GM23338 (cell line): ENCODE measurements around the gene CABLES2. TPM values are rescaled to one million over a fixed set of nuclear protein-coding genes. Genes with fewer than 3 reads are reported as not detected.

Experiments used
- ATAC-seq: fragments of 200-7000 bp; cut with Tn5 transposase; 3 replicates; pipeline ENCODE4 v1.9.1; 2020
- DNase-seq: peaks from one replicate; pipeline ENCODE4 v3.0.0-alpha.2; 2015; ENCODE audit warnings: low spot score
- H2AFZ ChIP-seq: fragments of 200-600 bp; sonication (generic); 2 replicates; pipeline ENCODE4 v1.8.0; 2016; ENCODE audit warnings: antibody characterized with exemption, mild to moderate bottlenecking, moderate library complexity
- H3F3A ChIP-seq: fragments of 200-600 bp; sonication (generic); replicated peaks from 2 replicates; pipeline ENCODE4 v1.8.0; 2017; ENCODE audit warnings: antibody characterized with exemption, mixed run types, low read depth
- H3K27ac ChIP-seq: fragments of 200-600 bp; sonication (generic); 2 replicates; pipeline ENCODE4 v1.6.1; 2016; ENCODE audit warnings: low read depth
- H3K27me3 ChIP-seq: fragments of 200-600 bp; sonication (generic); 2 replicates; pipeline ENCODE4 v1.8.0; 2016; ENCODE audit warnings: mild to moderate bottlenecking, mixed run types, moderate library complexity; ENCODE audit not compliant: insufficient read depth
- H3K36me3 ChIP-seq: fragments of 200-600 bp; sonication (generic); 2 replicates; pipeline ENCODE4 v1.8.0; 2016; ENCODE audit warnings: mild to moderate bottlenecking; ENCODE audit not compliant: insufficient read depth
- H3K4me1 ChIP-seq: fragments of 200-600 bp; sonication (generic); 2 replicates; pipeline ENCODE4 v1.8.0; 2016; ENCODE audit warnings: mild to moderate bottlenecking, moderate library complexity; ENCODE audit not compliant: insufficient read depth
- H3K4me2 ChIP-seq: fragments of 200-600 bp; sonication (generic); 2 replicates; pipeline ENCODE4 v1.7.1; 2017; ENCODE audit warnings: mixed run types
- H3K4me3 ChIP-seq: fragments of 200-600 bp; sonication (generic); 2 replicates; pipeline ENCODE4 v1.6.1; 2016; ENCODE audit warnings: mixed run types
- H3K79me2 ChIP-seq: fragments of 200-600 bp; sonication (generic); replicated peaks from 2 replicates; pipeline ENCODE4 v1.8.0; 2017; ENCODE audit warnings: mild to moderate bottlenecking; ENCODE audit not compliant: insufficient read depth
- H3K9me2 ChIP-seq: fragments of 200-600 bp; sonication (generic); 2 replicates; pipeline ENCODE4 v1.8.0; 2017; ENCODE audit not compliant: insufficient read depth
- H4K20me1 ChIP-seq: fragments of 200-600 bp; sonication (generic); replicated peaks from 2 replicates; pipeline ENCODE4 v1.8.0; 2017; ENCODE audit warnings: mild to moderate bottlenecking; ENCODE audit not compliant: insufficient read depth
- H3K27ac Mint-ChIP-seq: 2 replicates; pipeline ENCODE4 v1.8.0; 2020; ENCODE audit warnings: inconsistent platforms, mild to moderate bottlenecking, moderate library complexity, mixed read lengths
- H3K27me3 Mint-ChIP-seq: 3 replicates; pipeline ENCODE4 v1.8.0; 2022; ENCODE audit warnings: low read depth, mild to moderate bottlenecking, moderate library complexity, mixed read lengths, inconsistent platforms; ENCODE audit not compliant: insufficient read depth, poor library complexity
- H3K36me3 Mint-ChIP-seq: 3 replicates; pipeline ENCODE4 v1.8.0; 2021; ENCODE audit warnings: low read depth, mild to moderate bottlenecking, inconsistent platforms, moderate library complexity, mixed read lengths
- H3K4me1 Mint-ChIP-seq: 3 replicates; pipeline ENCODE4 v1.8.0; 2020; ENCODE audit warnings: mild to moderate bottlenecking, inconsistent platforms, mixed read lengths
- H3K4me3 Mint-ChIP-seq: 3 replicates; pipeline ENCODE4 v1.8.0; 2021; ENCODE audit warnings: moderate library complexity, mild to moderate bottlenecking, inconsistent platforms, mixed read lengths
- H3K9me3 Mint-ChIP-seq: 3 replicates; pipeline ENCODE4 v1.8.0; 2020; ENCODE audit warnings: moderate library complexity, mild to moderate bottlenecking, inconsistent platforms, mixed read lengths
- CREB1 ChIP-seq: fragments of 250-450 bp; sonication (Bioruptor Pico); IDR thresholded peaks from 2 replicates; pipeline ENCODE4 v1.5.0; 2020; ENCODE audit warnings: low read depth, mild to moderate bottlenecking, moderate library complexity
- EZH2 ChIP-seq: fragments of 200-600 bp; sonication (generic); IDR thresholded peaks from one replicate; pipeline ENCODE4 v1.8.0; 2017; ENCODE audit warnings: antibody characterized with exemption, mild to moderate bottlenecking, low read depth; ENCODE audit not compliant: unreplicated experiment
- EZH2phosphoT487 ChIP-seq: fragments of 200-600 bp; sonication (generic); IDR thresholded peaks from one replicate; pipeline ENCODE4 v1.8.1; 2018; ENCODE audit warnings: antibody characterized with exemption; ENCODE audit not compliant: unreplicated experiment
- JUNB ChIP-seq: IDR thresholded peaks from one replicate; pipeline ENCODE4 v1.6.1; 2016; ENCODE audit warnings: antibody characterized with exemption; ENCODE audit not compliant: unreplicated experiment
- NANOG ChIP-seq: IDR thresholded peaks from 2 replicates; pipeline ENCODE4 v1.6.1; 2016; ENCODE audit warnings: antibody characterized with exemption, borderline replicate concordance
- STAT1 ChIP-seq: IDR thresholded peaks from one replicate; pipeline ENCODE4 v1.6.1; 2016; ENCODE audit warnings: antibody characterized with exemption; ENCODE audit not compliant: unreplicated experiment
- ZNF114 ChIP-seq: fragments of 250-450 bp; sonication (Bioruptor Pico); IDR thresholded peaks from 2 replicates; pipeline ENCODE4 v1.5.0; 2020; ENCODE audit warnings: mild to moderate bottlenecking, moderate library complexity
- ZNF331 ChIP-seq: fragments of 250-450 bp; sonication (Bioruptor Pico); IDR thresholded peaks from 2 replicates; pipeline ENCODE4 v1.5.0; 2020; ENCODE audit warnings: low read depth, mild to moderate bottlenecking, moderate library complexity
- polyA plus RNA-seq: library from polyadenylated mRNA; unstranded; fragments of >200 nt; fragmentation: Nextera tagmentation; extraction: Ambion mirVana; gene quantifications from 2 replicates; pipeline ENCODE4 v1.2.1, GENCODE V29; 2016
- total RNA-seq: library from RNA; depleted of rRNA; stranded (reverse); fragments of >200 nt; shearing (Covaris generic); gene quantifications from 2 replicates; pipeline ENCODE4 v1.2.3, GENCODE V29; 2014
- TF ChIP-seq, protein P1 (sequence below): IDR thresholded peaks from 2 replicates; pipeline ENCODE4 v1.6.1; 2016; ENCODE audit warnings: antibody characterized with exemption
- TF ChIP-seq, protein P2 (sequence below): fragments of 250-450 bp; sonication (Bioruptor Pico); IDR thresholded peaks from 2 replicates; pipeline ENCODE4 v1.5.0; 2020; ENCODE audit warnings: mild to moderate bottlenecking, moderate library complexity
- TF ChIP-seq, protein P3 (sequence below), 2 experiments: fragments of 200-600 bp in 1 of 2; sonication (generic) in 1 of 2; conservative IDR thresholded peaks; 2 replicates each; pipeline versions ENCODE4 v1.5.1 to v1.6.1; 2016 to 2017; ENCODE audit warnings: antibody characterized with exemption in 2 of 2, low read depth in 2 of 2, mild to moderate bottlenecking in 2 of 2, moderate library complexity in 1 of 2

Gene CABLES2
- total and polyA plus RNA-seq, 2 experiments from 2014 or later: 4.3 to 12.7 TPM

DNA sequence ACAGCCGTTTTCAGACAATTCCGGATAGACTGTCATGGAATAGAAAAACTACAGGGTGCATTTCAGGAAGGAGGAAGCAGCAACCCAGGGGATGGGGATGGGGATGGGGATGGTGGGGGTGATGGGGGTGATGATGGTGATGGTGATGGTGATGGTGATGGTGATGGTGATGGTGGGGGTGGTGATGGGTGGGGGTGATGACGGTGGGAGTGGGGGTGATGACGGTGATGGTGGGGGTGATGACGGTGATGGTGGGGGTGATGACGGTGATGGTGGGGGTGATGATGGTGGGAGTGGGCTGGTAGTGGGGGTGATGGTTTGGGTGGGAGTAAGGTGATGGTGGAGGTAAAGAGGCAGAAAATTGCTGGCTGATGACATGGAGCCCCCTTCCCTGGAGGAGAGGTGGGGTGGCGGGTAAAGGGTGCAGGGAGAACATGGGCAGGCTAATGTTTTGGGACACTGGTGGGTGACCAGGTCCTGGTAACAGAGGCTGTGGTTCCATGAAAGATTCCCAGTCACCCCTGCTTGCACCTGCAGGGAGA lies 57.5 kb downstream of the CABLES2 start (continued):
- TF ChIP-seq STAT1 (no peak), ZNF114 (no peak), CREB1 (CRISPR knock-in tag) (no peak), JUNB (no peak), EZH2 (no peak)
- TF ChIP-seq, protein P1, sequence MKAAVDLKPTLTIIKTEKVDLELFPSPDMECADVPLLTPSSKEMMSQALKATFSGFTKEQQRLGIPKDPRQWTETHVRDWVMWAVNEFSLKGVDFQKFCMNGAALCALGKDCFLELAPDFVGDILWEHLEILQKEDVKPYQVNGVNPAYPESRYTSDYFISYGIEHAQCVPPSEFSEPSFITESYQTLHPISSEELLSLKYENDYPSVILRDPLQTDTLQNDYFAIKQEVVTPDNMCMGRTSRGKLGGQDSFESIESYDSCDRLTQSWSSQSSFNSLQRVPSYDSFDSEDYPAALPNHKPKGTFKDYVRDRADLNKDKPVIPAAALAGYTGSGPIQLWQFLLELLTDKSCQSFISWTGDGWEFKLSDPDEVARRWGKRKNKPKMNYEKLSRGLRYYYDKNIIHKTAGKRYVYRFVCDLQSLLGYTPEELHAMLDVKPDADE: no peak
- TF ChIP-seq, protein P2, sequence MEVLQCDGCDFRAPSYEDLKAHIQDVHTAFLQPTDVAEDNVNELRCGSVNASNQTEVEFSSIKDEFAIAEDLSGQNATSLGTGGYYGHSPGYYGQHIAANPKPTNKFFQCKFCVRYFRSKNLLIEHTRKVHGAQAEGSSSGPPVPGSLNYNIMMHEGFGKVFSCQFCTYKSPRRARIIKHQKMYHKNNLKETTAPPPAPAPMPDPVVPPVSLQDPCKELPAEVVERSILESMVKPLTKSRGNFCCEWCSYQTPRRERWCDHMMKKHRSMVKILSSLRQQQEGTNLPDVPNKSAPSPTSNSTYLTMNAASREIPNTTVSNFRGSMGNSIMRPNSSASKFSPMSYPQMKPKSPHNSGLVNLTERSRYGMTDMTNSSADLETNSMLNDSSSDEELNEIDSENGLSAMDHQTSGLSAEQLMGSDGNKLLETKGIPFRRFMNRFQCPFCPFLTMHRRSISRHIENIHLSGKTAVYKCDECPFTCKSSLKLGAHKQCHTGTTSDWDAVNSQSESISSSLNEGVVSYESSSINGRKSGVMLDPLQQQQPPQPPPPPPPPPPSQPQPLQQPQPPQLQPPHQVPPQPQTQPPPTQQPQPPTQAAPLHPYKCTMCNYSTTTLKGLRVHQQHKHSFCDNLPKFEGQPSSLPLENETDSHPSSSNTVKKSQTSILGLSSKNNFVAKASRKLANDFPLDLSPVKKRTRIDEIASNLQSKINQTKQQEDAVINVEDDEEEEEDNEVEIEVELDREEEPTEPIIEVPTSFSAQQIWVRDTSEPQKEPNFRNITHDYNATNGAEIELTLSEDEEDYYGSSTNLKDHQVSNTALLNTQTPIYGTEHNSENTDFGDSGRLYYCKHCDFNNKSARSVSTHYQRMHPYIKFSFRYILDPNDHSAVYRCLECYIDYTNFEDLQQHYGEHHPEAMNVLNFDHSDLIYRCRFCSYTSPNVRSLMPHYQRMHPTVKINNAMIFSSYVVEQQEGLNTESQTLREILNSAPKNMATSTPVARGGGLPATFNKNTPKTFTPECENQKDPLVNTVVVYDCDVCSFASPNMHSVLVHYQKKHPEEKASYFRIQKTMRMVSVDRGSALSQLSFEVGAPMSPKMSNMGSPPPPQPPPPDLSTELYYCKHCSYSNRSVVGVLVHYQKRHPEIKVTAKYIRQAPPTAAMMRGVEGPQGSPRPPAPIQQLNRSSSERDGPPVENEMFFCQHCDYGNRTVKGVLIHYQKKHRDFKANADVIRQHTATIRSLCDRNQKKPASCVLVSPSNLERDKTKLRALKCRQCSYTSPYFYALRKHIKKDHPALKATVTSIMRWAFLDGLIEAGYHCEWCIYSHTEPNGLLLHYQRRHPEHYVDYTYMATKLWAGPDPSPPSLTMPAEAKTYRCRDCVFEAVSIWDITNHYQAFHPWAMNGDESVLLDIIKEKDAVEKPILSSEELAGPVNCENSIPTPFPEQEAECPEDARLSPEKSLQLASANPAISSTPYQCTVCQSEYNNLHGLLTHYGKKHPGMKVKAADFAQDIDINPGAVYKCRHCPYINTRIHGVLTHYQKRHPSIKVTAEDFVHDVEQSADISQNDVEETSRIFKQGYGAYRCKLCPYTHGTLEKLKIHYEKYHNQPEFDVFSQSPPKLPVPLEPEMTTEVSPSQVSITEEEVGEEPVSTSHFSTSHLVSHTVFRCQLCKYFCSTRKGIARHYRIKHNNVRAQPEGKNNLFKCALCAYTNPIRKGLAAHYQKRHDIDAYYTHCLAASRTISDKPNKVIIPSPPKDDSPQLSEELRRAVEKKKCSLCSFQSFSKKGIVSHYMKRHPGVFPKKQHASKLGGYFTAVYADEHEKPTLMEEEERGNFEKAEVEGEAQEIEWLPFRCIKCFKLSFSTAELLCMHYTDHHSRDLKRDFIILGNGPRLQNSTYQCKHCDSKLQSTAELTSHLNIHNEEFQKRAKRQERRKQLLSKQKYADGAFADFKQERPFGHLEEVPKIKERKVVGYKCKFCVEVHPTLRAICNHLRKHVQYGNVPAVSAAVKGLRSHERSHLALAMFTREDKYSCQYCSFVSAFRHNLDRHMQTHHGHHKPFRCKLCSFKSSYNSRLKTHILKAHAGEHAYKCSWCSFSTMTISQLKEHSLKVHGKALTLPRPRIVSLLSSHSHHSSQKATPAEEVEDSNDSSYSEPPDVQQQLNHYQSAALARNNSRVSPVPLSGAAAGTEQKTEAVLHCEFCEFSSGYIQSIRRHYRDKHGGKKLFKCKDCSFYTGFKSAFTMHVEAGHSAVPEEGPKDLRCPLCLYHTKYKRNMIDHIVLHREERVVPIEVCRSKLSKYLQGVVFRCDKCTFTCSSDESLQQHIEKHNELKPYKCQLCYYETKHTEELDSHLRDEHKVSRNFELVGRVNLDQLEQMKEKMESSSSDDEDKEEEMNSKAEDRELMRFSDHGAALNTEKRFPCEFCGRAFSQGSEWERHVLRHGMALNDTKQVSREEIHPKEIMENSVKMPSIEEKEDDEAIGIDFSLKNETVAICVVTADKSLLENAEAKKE (CRISPR knock-in tag): no peak

DNA sequence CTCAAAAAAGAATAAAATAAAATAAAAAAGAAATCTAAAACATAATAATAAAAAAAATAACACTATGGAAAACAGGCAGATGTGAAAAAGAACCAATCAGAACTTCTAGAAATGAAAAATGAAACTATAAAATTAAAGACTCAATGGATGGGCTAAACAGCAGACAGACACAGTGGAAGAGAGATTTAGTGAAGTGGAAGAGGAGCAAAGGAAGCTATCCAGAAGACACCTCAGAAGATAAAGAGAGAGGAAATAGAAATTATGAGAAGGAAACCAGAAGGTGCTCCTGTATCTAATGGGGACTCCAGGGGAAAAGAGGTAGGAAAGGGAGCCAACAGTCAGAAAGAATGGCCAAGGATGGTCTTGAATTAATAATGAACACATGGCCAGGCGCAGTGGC lies 58.5 kb downstream of the CABLES2 start:
- ATAC-seq (no peak), DNase-seq (no peak)
- Mint-ChIP-seq H3K27ac (no peak overlapping the region), H3K9me3 (peaks cover 24% of the 10 kb centered on the region), H3K4me3 (no peak overlapping the region), H3K27me3 (peaks cover 15% of the 10 kb centered on the region), H3K36me3 (peaks cover 67% of the 10 kb centered on the region), H3K4me1 (peaks cover 5% of the 10 kb centered on the region; the same call in 2 of the 3 replicates)
- Histone ChIP-seq H3K27me3 (no peaks in the 10 kb centered on the region), H2AFZ (no peak overlapping the region), H3K4me1 (no peaks in the 10 kb centered on the region), H3K4me2 (no peak overlapping the region), H3K36me3 (peaks cover 22% of the 10 kb centered on the region), H3K4me3 (no peak overlapping the region), H3K27ac (no peak overlapping the region), H4K20me1 (no peaks in the 10 kb centered on the region; the same call in 1 of the 2 replicates), H3K79me2 (peaks cover 5% of the 10 kb centered on the region; the same call in 1 of the 2 replicates), H3F3A (peaks cover 24% of the 10 kb centered on the region), H3K9me2 (no peaks in the 10 kb centered on the region)
- no peak for TF ChIP-seq ZNF331
- no peak for TF ChIP-seq EZH2phosphoT487
- no peak for TF ChIP-seq ZNF114
- no peak for TF ChIP-seq JUNB
- TF ChIP-seq, protein P3, sequence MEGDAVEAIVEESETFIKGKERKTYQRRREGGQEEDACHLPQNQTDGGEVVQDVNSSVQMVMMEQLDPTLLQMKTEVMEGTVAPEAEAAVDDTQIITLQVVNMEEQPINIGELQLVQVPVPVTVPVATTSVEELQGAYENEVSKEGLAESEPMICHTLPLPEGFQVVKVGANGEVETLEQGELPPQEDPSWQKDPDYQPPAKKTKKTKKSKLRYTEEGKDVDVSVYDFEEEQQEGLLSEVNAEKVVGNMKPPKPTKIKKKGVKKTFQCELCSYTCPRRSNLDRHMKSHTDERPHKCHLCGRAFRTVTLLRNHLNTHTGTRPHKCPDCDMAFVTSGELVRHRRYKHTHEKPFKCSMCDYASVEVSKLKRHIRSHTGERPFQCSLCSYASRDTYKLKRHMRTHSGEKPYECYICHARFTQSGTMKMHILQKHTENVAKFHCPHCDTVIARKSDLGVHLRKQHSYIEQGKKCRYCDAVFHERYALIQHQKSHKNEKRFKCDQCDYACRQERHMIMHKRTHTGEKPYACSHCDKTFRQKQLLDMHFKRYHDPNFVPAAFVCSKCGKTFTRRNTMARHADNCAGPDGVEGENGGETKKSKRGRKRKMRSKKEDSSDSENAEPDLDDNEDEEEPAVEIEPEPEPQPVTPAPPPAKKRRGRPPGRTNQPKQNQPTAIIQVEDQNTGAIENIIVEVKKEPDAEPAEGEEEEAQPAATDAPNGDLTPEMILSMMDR (conservative IDR thresholded peaks at IDR 0.05; ENCODE audit: low read depth in 2 of 2): no peak
- TF ChIP-seq, protein P1: no peak
- no peak for TF ChIP-seq CREB1 (CRISPR knock-in tag)
- TF ChIP-seq NANOG: no peak
- no peak for TF ChIP-seq STAT1
